GM10266 (cell line): ENCODE data around the gene GNAI1.

Experiments used
- DNase-seq: peaks from one replicate; pipeline ENCODE4 v3.0.0; 2012; ENCODE audit errors: extremely low spot score
- TF ChIP-seq, protein P1 (sequence below): IDR thresholded peaks from 2 replicates; pipeline ENCODE4 v1.5.1; 2012; ENCODE audit warnings: mild to moderate bottlenecking, low read depth; ENCODE audit not compliant: control insufficient read depth, insufficient read depth; ENCODE audit errors: missing control alignments

Gene GNAI1

DNA sequence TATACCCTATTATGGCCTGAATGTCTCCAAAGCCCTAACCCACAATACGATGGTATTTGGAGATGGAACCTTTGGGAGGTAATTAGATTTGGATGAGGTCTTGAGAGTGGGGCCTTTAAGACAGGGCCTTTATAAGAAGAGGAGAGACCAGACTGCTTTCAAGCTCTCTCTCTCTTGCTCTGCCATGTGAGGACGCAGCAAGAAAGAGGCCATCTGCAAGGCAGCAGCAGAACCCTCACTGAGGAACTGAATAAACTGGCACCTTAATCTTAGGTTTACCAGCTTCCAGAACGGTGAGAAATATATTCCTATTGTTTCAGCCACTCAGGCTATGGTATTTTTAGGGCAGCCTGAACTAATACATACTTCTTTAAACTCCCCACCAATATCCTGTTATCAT lies 2.0 kb upstream of the GNAI1 start:
- TF ChIP-seq, protein P1, sequence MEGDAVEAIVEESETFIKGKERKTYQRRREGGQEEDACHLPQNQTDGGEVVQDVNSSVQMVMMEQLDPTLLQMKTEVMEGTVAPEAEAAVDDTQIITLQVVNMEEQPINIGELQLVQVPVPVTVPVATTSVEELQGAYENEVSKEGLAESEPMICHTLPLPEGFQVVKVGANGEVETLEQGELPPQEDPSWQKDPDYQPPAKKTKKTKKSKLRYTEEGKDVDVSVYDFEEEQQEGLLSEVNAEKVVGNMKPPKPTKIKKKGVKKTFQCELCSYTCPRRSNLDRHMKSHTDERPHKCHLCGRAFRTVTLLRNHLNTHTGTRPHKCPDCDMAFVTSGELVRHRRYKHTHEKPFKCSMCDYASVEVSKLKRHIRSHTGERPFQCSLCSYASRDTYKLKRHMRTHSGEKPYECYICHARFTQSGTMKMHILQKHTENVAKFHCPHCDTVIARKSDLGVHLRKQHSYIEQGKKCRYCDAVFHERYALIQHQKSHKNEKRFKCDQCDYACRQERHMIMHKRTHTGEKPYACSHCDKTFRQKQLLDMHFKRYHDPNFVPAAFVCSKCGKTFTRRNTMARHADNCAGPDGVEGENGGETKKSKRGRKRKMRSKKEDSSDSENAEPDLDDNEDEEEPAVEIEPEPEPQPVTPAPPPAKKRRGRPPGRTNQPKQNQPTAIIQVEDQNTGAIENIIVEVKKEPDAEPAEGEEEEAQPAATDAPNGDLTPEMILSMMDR: no peak
- DNase-seq: no peak

DNA sequence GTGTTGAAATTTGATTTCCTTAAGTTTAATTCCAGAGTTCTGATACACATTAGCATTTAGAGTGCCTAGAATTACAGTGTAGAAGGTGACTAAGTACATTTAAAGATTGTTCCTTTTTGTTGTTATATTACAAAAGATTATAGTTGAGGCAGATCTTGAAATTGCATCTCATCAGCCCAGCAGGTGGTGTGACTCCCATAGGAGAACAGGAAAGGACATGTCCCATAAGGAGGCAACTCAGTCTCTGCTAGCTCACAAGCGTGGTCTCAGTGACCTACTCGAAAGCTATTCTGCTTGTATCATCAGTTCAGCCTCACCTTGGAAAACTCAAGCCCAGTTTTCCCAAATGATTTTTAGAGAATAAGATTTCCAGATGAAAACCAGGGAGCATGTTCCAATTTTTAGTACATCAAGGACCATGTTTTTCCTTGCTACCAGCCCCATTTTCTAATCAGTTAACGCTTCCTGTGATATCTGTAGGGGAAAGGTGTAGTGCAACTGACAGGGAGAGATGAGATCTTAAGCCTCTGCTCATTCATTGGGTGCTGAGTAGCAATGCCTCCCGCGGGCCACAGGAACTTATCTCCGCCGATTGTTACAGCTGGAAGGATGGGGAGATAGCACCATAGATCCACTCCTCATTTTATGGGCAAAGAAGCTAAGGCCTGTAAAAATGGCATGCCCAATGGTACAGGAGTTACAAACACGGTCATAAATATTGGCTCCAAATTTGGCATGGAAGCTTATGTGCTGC lies 1.1 kb upstream of the GNAI1 start:
- no peak for DNase-seq
- TF ChIP-seq, protein P1: no peak

DNA sequence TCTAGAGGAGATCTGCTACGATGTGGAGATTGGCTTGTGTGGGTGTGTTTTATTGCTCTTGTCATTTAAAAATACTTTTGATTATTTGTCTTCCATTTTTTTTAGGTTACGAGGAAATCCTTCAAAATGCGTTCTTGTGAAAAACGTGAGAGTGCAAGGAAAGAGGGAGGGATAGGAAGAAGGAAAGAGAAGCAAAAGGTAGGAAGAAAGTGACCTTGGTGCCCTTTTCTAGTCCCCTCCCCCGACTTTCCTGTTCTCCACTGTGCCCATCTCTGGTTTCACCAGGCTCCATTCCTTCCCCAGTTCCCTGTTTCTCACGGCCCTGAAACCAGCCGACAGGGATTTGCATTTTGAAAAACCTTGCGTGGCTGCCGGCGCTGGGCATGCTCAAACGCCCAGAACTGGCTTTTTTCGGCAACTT lies 506 bp upstream of the GNAI1 start:
- no peak for DNase-seq
- TF ChIP-seq, protein P1: no peak

DNA sequence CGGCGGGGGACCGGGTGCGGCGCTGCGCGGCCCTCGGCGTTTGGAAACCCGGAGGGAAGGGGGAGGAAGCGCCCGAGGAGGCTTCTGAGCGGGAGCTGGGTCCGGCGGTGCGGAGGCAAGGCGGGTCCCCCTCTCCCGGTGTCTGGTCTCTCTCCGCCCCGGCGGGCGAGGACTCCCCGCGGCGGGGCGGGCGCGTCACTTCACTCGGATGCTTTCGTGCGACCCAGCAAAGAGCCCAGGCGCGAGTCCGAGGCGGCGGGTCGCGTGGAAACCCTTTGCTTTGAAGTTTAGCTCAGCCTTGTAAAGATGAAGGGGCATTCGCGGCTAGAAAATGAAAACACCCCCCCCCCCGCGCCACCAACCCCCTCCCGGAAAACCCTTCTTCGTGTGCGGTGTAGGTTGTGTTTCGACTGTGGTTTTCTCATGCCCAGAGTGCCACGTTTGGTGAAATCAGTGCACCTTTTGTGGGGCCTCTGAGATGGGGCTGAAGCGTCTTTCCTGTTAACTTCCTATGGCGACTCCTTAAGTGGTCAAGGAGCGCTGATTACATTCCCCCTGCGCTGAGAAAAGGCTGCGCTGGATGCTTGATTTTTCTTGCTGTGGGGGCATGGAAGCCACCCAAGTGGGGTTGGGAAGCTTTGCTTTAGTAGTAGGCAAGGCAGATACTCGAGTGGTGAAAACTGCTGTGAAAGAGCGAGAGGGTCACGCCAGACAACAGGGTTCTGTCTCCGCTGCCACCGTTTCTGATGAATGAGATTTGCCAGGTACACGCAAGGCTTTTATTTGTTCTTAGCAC lies 876 bp downstream of the GNAI1 start:
- peak; percentile 13 for DNase-seq

DNA sequence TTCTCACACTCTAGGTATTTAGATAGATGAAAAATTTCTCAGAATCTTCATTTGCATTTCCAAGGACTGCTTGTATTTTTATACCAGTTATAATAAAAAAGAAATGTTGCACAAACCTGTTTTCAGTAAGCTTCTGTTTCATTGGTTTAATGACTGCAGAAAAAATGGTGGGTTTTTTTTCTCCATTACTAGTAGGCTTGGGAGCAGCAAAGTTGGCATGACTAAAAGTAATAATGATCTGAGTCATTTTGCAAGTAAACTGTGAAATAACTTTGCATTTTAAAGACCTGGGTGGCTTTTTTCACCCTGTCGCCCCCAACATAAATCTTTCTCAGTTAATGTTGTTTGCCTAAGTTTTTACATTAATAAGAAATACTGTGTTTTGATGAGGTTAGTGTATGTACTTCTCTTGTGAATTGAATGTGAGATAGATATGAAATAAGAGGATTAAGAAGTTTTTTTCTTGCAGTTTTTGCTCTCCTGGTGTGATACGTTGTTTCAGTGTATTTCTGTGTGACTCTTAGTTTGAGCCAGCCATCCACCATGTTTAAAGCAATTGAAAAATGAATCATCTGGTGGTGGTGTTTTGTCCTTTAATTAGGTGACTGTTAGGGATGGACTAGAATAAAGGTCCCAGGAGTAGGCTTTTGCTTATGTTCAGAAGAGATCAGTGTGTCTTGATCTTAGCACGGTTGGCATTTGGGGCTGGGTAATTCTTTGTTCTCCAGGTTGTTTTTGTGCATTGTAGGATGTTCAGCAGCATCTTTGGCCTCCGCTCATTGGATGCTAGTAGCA lies 1.8 kb downstream of the GNAI1 start:
- no peak for DNase-seq
- TF ChIP-seq, protein P1: no peak

More for the DNA sequence above, 876 bp downstream of the GNAI1 start:
- TF ChIP-seq, protein P1: no peak

DNA sequence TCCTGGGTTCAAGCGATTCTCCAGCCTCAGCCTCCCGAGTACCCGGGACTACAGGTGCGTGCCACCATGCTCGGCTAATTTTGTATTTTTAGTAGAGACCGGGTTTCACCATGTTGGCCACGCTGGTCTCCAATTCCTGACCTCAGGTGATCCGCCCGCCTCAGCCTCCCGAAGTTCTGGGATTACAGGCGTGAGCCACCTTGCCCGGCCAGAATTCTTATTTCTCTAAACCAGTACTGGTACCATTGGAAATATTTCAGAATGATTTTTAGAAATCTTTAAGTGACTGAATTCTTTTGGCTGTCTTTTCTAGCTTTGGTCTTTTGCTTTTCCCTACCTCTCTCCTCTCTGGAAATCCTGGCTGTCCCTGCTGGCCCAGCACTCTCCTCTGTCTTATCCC lies 2.8 kb downstream of the GNAI1 start:
- TF ChIP-seq, protein P1: no peak
- no peak for DNase-seq
